Left renal cortex interstitium (tissue), 4 donors: ENCODE measurements around the gene RBM10. TPM values are rescaled to one million over a fixed set of nuclear protein-coding genes. Genes with fewer than 3 reads are reported as not detected.

Experiments
- DNase-seq, 4 donors: peaks; one replicate each; pipeline ENCODE4 v3.0.0-alpha.2; 2013; ENCODE audit warnings: low read depth in 4 of 4, low spot score in 2 of 4, missing footprints in 1 of 4
- polyA plus RNA-seq, 4 donors: library from polyadenylated mRNA; unstranded; fragments of 120-200 nt; gene quantifications; one replicate each; pipeline ENCODE4 v1.2.1, GENCODE V29; 2013; ENCODE audit not compliant: insufficient read length in 4 of 4

RBM10 gene
- polyA plus RNA-seq, 4 donors, result 46.2 to 70.6 (median 60.8) TPM

- DNase-seq, result no peak
Measured at GRCh38 chrX:47172971-47173792, 28.2 kb downstream of the RBM10 start.

- DNase-seq, result no peak
Measured at GRCh38 chrX:47174376-47174775, 29.4 kb downstream of the RBM10 start.

- no peak for DNase-seq
Measured at GRCh38 chrX:47174846-47175587, 30.0 kb downstream of the RBM10 start.

GRCh38 chrX:47175588-47175980 is 30.6 kb downstream of the RBM10 start:
- DNase-seq, result no peak

- no peak for DNase-seq
Measured at GRCh38 chrX:47176101-47176740, 31.2 kb downstream of the RBM10 start.

GRCh38 chrX:47177079-47177478 is 32.1 kb downstream of the RBM10 start:
- no peak for DNase-seq

GRCh38 chrX:47178337-47178736 is 33.3 kb downstream of the RBM10 start:
- DNase-seq, result no peak

- no peak for DNase-seq
Measured at GRCh38 chrX:47179221-47179927, 34.4 kb downstream of the RBM10 start.

GRCh38 chrX:47179928-47180255 is 34.9 kb downstream of the RBM10 start:
- DNase-seq, result no peak

GRCh38 chrX:47180346-47180745 is 35.3 kb downstream of the RBM10 start:
- DNase-seq, result no peak

GRCh38 chrX:47181301-47181700 is 36.3 kb downstream of the RBM10 start:
- DNase-seq, result no peak

- DNase-seq, result no peak
Measured at GRCh38 chrX:47182106-47182700, 37.2 kb downstream of the RBM10 start.

- no peak for DNase-seq
Measured at GRCh38 chrX:47184486-47184885, 39.5 kb downstream of the RBM10 start.

GRCh38 chrX:47185241-47185640 is 40.2 kb downstream of the RBM10 start:
- DNase-seq, result no peak

- no peak for DNase-seq
Measured at GRCh38 chrX:47186096-47186740, 41.2 kb downstream of the RBM10 start.

- DNase-seq, result no peak
Measured at GRCh38 chrX:47187106-47187677, 42.2 kb downstream of the RBM10 start.

GRCh38 chrX:47189906-47190305 is 44.9 kb downstream of the RBM10 start:
- no peak for DNase-seq

- peak; percentile 34 to 80 (median 52) for DNase-seq
Measured at GRCh38 chrX:47190445-47191269, 45.6 kb downstream of the RBM10 start.

GRCh38 chrX:47191331-47191730 is 46.3 kb downstream of the RBM10 start:
- DNase-seq, result no peak
